CD4-positive, alpha-beta T cell treated with Interferon alpha-2 for 1 hour (primary cell): Measurements from ENCODE around the gene RPL32.
"Not testable (repeated sequence)": the region's sequence is repeated elsewhere in the genome, so short reads cannot be mapped to it uniquely, and the experiment has no call there.

Source experiments
- DNase-seq, 2 donors: peaks; one replicate each; pipeline ENCODE4 v3.0.0-alpha.2; 2020 to 2022

RPL32 gene

GRCh38 chr3:12803371-12803770 lies 38.0 kb downstream of the RPL32 start:
- no peak for DNase-seq

- no peak for DNase-seq
These were observed 41.6 kb downstream of the RPL32 start for GRCh38 chr3:12799525-12800440.

- DNase-seq = no peak
These were observed 42.7 kb downstream of the RPL32 start for GRCh38 chr3:12798559-12799179.

- DNase-seq = no peak
These were observed 43.3 kb downstream of the RPL32 start for GRCh38 chr3:12797892-12798558.

- DNase-seq = no peak
These were observed 44.1 kb downstream of the RPL32 start for GRCh38 chr3:12797124-12797891.

GRCh38 chr3:12796171-12797123 lies 44.9 kb downstream of the RPL32 start, which contains the start of gene CAND2:
CAND2 (plus strand) TSS chr3:12796680; CDS start chr3:12796721, 41 bp downstream.
- DNase-seq = peak in 1 of 2 donors; percentile 31

- no peak for DNase-seq
These were observed 47.7 kb downstream of the RPL32 start for GRCh38 chr3:12793701-12794100.

GRCh38 chr3:12791430-12791829 lies 49.9 kb downstream of the RPL32 start:
- no peak for DNase-seq

GRCh38 chr3:12787967-12788690 lies 53.2 kb downstream of the RPL32 start:
- DNase-seq = not testable (repeated sequence)

- DNase-seq = peak in 1 of 2 donors; percentile 62
These were observed 54.0 kb downstream of the RPL32 start for GRCh38 chr3:12787346-12787745.

- no peak for DNase-seq
These were observed 56.3 kb downstream of the RPL32 start for GRCh38 chr3:12785096-12785495.
